ENCODE measurements around the gene MEG3.

GRCh38 chr14:100777366-100777817 lies 48.5 kb upstream of the MEG3 start:
- TF ChIP-seq CTCF (IDR thresholded peaks at IDR 0.05): no peak
- TF ChIP-seq SIN3A (IDR thresholded peaks at IDR 0.05; ENCODE audit: borderline replicate concordance, insufficient read depth, low read depth, low read length): no peak

All from Panc1 (cell line).